ENCODE data around the gene ABCC6.
A peak's percentile ranks its signal among the peaks of the same experiment; 100 is the strongest.
"Not testable (repeated sequence)": the region's sequence is repeated elsewhere in the genome, so short reads cannot be mapped to it uniquely, and the experiment has no call there.

Gene ABCC6

GRCh38 chr16:16107839-16108238 is 115.5 kb downstream of the ABCC6 start:
- DNase-seq: no peak

- DNase-seq: no peak
These were observed 116.8 kb downstream of the ABCC6 start for GRCh38 chr16:16106466-16106865.

- DNase-seq: no peak
These were observed 117.6 kb downstream of the ABCC6 start for GRCh38 chr16:16105646-16106045.

GRCh38 chr16:16104804-16105141 is 118.5 kb downstream of the ABCC6 start:
- not testable (repeated sequence) for DNase-seq

- DNase-seq: peak; percentile 40
These were observed 119.0 kb downstream of the ABCC6 start for GRCh38 chr16:16104132-16104803.

GRCh38 chr16:16102738-16103137 is 120.6 kb downstream of the ABCC6 start:
- DNase-seq: no peak

GRCh38 chr16:16101585-16101984 is 121.7 kb downstream of the ABCC6 start:
- DNase-seq: no peak

- DNase-seq: peak; percentile 57
These were observed 122.7 kb downstream of the ABCC6 start for GRCh38 chr16:16100631-16101030.

GRCh38 chr16:16099320-16099719 is 124.0 kb downstream of the ABCC6 start:
- no peak for DNase-seq

All from hematopoietic multipotent progenitor cell treated with erythropoietin and hydrocortisone succinate and interleukin-3 and kit ligand, for 4 days (in vitro differentiated cells).